GM10266 (cell line): ENCODE data around the gene SERPINA4.

Experiments used
- DNase-seq: peaks from one replicate; pipeline ENCODE4 v3.0.0; 2012; ENCODE audit errors: extremely low spot score
- CTCF ChIP-seq: IDR thresholded peaks from 2 replicates; pipeline ENCODE4 v1.5.1; 2012; ENCODE audit warnings: mild to moderate bottlenecking, low read depth; ENCODE audit not compliant: control insufficient read depth, insufficient read depth; ENCODE audit errors: missing control alignments

SERPINA4 gene, protein sequence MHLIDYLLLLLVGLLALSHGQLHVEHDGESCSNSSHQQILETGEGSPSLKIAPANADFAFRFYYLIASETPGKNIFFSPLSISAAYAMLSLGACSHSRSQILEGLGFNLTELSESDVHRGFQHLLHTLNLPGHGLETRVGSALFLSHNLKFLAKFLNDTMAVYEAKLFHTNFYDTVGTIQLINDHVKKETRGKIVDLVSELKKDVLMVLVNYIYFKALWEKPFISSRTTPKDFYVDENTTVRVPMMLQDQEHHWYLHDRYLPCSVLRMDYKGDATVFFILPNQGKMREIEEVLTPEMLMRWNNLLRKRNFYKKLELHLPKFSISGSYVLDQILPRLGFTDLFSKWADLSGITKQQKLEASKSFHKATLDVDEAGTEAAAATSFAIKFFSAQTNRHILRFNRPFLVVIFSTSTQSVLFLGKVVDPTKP

GRCh38 chr14:94560751-94561655 is at the start of gene SERPINA4:
Gene SERPINA4, plus strand, starts transcription at chr14:94561442. Its CDS starts 2,041 bp downstream, at chr14:94563483.
- no peak for DNase-seq
- TF ChIP-seq CTCF = no peak

GRCh38 chr14:94514351-94514750 is 46.9 kb upstream of the SERPINA4 start:
- no peak for TF ChIP-seq CTCF
- DNase-seq = no peak

DNA sequence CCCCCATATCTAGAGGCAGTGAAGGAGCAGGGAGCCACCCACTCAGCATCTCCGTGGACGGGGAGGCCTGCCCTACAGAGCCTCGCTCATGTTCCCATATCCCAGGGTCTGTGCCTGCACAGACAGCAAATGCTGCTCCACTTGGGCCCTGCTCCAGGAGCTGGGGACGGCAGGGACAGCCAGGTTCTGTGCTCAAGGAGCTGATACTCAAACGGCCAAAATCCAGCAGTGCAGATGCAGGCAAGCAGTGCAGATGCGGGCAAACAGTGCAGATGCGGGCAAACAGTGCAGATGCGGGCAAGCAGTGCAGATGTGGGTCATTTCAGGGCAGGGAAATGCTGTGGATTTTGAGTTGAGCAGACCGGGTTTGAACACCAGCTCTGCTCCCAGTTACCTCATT is 45.8 kb upstream of the SERPINA4 start:
- TF ChIP-seq CTCF = no peak
- no peak for DNase-seq

DNA sequence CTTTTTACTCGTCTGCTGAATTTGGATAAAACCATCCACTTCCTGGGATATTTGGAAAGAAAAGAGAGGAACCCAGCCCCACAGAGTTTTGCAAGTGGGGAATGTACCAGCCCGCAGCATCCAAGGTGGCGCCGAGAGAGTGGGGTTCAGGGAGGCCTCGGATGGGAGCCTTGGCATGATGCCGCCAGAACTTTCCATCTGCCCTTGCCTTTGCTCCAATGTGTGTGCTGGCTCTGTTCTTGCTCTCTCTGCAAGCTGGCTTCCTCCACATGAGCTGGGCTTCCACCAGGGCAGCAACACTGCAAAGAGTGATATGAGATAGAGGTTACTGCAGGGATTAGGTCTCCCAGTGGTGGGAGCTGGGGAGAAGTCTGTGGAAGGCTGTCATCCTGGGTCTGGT is 45.4 kb upstream of the SERPINA4 start:
- DNase-seq = no peak
- TF ChIP-seq CTCF = no peak

- TF ChIP-seq CTCF = no peak
Observed at GRCh38 chr14:94517248-94517640, 44.0 kb upstream of the SERPINA4 start.

DNA sequence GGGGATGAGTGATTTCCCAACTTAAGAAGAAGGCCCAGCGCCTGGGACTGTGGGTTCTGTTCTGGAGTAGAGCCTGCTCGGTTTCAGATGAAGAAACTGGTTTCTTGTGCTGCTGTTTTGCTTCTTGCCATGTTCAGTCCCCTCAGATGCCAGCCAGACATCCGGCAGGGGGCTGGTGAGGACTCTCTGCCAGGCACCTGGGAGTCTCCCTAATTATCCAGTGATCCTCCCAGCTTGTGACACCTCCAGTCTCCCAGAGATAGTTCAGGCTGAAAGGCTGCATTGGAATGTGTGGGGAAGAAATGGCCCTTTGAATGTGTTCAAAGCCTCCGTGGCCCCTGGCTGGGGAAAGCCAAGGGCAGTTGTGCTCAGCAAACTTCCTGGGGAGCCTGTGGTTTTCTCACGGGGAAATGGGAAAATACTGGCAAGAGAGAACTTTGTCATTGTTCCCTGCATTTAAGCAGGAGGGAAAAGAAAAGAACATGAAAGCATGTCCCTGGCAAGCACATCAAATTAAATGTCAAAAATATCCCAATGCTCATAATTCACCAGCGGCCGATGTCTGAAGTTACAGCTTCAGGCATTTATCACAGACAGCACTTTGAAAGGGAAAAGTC is 43.5 kb upstream of the SERPINA4 start:
- no peak for TF ChIP-seq CTCF
- no peak for DNase-seq

More at GRCh38 chr14:94517248-94517640, 44.0 kb upstream of the SERPINA4 start:
- DNase-seq = no peak
